ENCODE measurements around the gene DNAJB12. TPM values are rescaled to one million over a fixed set of nuclear protein-coding genes. Genes with fewer than 3 reads are reported as not detected.
A peak's percentile ranks its signal among the peaks of the same experiment; 100 is the strongest.

DNAJB12 gene
- total and polyA plus RNA-seq, 10 of the 15 experiments (the other 5 are each of a cell fraction or from before 2014, with no cell fraction given), result 4.6 to 31.6 (median 18.8) TPM

GRCh38 chr10:72331575-72332422, 22.9 kb downstream of the DNAJB12 start (continued):
- TF ChIP-seq NRF1 (conservative IDR thresholded peaks at IDR 0.05; ENCODE audit: low read depth, low read length) (0 out of 2 replicates have a peak, but pooled peaks have one; percentile 2), POLR2AphosphoS2 (IDR thresholded peaks at IDR 0.05; ENCODE audit: low read depth, low read length) (no peak), JUND (IDR thresholded peaks at IDR 0.05; ENCODE audit: low read depth, low read length) (no peak), POLR2AphosphoS5 (IDR thresholded peaks at IDR 0.05; ENCODE audit: low read length) (peak; percentile 53; the same call in 1 of the 2 replicates), CHD2 (IDR thresholded peaks at IDR 0.05; ENCODE audit: borderline replicate concordance, low read depth, low read length) (peak; percentile 52; the same call in 1 of the 2 replicates), SIX5 (IDR thresholded peaks at IDR 0.05; ENCODE audit: low read depth, low read length, severe bottlenecking) (no peak), ZBED1 (IDR thresholded peaks at IDR 0.05; ENCODE audit: borderline replicate concordance) (peak; percentile 45; the same call in 1 of the 2 replicates), MEF2A (IDR thresholded peaks at IDR 0.05; ENCODE audit: insufficient read depth, low read depth, low read length) (0 out of 2 replicates have a peak, but pooled peaks have one; percentile 24), ETV6 (conservative IDR thresholded peaks at IDR 0.05 in 1 of 2, IDR thresholded peaks at IDR 0.05 in 1 of 2; ENCODE audit: borderline replicate concordance in 1 of 2, low read depth in 1 of 2) (no peak), DPF2 (IDR thresholded peaks at IDR 0.05) (peak; percentile 57), PAX5 (IDR thresholded peaks at IDR 0.05; ENCODE audit: borderline replicate concordance, low read depth, low read length) (peak; percentile 47; the same call in 1 of the 2 replicates), SUPT20H (IDR thresholded peaks at IDR 0.05; ENCODE audit: borderline replicate concordance, control insufficient read depth, low read depth, low read length) (no peak), IKZF2 (IDR thresholded peaks at IDR 0.05) (peak; percentile 65 to 72), SREBF2 (IDR thresholded peaks at IDR 0.05; ENCODE audit: low read length) (peak; percentile 84), EP300 (IDR thresholded peaks at IDR 0.05; ENCODE audit: borderline replicate concordance in 1 of 2, control insufficient read depth in 1 of 2, low read depth in 2 of 2, low read length in 2 of 2) (peak; percentile 31 to 85; a peak in 3 of 4 replicates), BCL11A (IDR thresholded peaks at IDR 0.05; ENCODE audit: low read depth, low read length) (peak; percentile 35; the same call in 1 of the 2 replicates), MLLT1 (IDR thresholded peaks at IDR 0.05) (peak; percentile 76), BHLHE40 (IDR thresholded peaks at IDR 0.05; ENCODE audit: borderline replicate concordance in 1 of 2, low read depth in 2 of 2, low read length in 1 of 2) (peak; percentile 72 to 89), ZBTB40 (IDR thresholded peaks at IDR 0.05; ENCODE audit: borderline replicate concordance) (no peak), NFYA (IDR thresholded peaks at IDR 0.05; ENCODE audit: borderline replicate concordance, low read depth, low read length) (no peak), ATF7 (IDR thresholded peaks at IDR 0.05; ENCODE audit: low read depth) (peak; percentile 63), NFIC (IDR thresholded peaks at IDR 0.05; ENCODE audit: low read depth, low read length) (no peak)

Data from GM12878 (cell line).